HG03378 (cell line): ENCODE results near the gene ATF7.
"Not testable (repeated sequence)": the region's sequence is repeated elsewhere in the genome, so short reads cannot be mapped to it uniquely, and the experiment has no call there.

ENCODE experiments used
- ATAC-seq: cut with Tn5 transposase; IDR thresholded peaks from one replicate; pipeline ENCODE4 v1.9.1; 2021; ENCODE audit warnings: mild to moderate bottlenecking, moderate library complexity; ENCODE audit not compliant: unreplicated experiment

The ATF7 gene

DNA sequence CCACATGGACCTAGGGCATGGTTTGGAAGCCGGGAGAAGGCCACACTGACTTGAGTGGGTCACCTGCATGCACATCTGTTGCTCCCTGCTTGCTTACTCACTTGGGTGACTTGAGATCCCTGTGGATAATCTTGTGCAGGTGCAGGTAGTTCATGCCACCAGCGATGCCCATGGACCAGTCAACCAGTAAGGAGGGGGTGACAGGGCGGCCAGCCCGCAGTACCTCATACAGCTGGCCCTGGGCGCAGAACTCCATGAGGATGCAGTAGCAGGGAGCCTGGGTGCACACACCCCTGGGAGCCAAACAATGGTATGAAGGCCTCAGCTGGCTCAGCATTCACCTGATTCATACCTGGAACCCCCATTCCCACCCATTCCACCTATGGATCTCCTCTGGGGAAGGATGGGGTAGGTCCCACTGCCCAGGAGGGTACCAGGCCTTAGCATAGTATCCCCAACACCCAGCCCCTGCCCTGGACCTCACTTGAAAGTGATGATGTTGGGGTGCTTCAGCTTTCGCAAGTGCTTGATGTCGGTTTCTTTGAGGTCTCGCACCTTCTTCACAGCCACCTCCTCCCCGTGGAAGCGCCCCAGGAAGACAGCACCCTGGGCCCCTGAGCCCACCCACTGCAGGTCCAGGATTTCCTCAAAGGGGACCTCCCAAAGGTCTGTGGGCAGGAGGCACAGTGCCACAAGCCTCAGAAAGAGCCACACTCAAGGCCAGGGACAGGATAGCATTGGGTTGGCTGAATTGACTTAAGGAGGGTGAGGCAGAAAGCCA lies 140.0 kb downstream of the ATF7 start:
- ATAC-seq, result no peak

DNA sequence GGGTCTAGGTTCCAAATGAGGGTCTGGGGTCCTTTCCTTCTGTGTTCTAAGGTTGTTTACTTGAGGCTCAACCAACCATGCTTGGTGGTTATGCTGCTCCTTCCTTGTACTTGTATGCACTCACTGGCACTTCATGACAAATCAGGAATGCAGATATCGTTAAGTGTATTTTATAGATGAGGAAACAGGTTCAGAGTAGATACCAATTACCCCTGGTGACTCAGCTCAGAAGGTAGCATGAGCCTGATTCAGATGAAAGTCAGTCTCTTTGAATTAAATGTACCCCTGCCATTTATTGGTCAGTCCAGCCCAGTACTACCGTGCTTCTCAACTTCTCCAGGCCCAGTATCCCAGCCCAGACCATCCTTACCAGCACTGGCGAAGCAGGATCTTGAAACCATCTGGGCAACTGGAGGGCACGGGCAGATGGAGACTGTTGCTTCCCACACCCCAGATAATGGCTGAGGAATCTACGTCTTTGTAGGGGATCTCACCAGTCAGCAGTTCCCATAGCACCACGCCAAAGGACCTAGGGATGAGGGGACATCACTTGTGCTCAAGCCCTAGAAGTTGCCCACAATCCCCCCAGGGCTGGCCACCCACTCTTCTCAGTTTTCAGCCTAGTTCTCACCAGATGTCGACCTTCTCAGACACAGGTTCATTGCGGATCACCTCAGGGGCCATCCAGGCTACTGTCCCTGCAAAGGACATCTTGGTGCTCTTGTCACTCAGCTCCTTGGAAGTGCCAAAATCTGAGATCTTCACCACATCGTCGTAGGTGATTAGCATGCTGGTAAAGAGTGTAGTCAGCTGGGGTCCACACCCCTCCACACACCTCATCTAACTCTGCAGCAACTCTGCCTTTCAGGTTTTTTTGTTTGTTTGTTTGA lies 141.3 kb downstream of the ATF7 start:
- ATAC-seq, result no peak

DNA sequence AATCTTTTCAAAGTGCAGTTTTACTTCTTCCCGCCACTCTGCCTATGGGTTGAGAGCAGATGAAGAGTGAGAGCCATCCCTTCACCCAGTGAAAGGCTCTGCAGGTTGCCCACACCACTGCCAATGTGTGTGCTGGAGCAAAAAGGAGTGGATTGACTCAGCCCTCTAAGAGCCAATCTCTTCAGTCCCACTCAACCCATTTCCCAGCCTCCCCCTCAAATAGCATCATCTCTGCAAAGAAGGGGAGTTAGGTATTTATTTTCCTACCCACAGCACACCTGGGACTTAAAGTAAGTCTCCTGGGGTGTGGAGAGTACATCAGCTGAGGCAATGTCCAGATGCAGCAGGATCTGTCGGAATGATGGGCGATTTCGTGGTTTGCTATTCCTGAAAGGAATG lies 142.2 kb downstream of the ATF7 start:
- no peak for ATAC-seq

DNA sequence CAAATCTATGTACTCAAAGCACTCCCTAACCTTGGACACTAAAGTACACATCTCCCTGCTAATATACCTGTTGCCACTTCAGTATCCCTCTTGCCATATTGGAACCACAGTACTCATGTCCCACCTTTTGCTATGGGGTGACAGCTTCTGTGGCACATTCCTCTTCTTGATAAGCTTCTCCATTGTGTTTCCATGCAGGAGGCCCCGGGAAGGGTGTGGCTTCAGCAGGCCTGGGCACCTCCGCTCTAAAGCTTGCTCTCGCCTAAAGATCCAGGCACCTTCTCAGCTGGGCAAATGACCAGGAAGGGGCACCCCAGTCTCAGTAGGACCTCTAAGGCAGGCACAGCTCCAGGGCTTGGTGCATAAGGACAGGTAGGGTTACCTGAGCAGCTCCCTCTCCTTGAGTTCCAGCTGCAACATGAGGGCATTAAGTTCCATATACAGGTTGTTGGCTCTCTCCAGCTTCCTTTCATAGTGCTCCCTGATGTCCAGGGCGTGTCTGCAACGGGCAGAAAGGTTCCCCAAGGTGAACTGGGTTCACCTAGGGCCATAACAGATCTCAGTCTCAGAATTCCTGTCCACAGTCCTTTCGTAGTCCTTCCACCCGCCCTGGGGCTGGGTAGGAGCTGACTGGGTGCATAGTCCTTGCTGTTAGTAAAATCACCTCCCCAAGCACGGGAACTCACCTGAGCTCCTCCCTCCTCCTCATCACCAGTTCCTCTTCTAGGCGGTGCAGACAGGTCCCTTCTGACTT lies 142.8 kb downstream of the ATF7 start:
- ATAC-seq, result no peak

DNA sequence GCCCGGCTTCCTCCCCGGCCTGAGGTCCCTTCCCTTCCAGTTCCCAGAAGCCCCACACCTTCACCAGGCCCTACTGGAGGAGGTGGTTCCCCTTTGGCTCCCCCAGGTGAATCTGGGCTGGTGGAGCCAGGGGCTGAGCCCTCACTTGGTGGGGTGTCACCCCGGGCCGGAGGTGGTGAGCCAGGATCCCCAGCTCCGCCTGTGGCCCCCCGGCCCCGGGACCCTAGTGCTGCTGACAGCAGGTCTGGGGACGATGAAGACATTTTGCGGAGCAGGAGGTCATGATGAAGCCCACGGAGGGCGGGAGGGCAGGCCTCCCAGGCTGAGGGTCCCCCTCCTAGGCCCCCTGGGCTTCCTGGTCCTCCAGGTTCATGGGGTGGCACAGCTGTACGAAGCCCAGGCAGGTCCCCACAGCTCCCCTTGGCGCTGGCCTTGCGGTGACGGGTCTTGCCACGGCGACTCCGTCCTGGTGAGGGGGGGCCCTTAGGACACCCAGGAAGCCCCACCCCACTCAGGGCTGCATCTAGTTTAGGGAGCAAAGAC lies 143.5 kb downstream of the ATF7 start:
- ATAC-seq, result no peak

DNA sequence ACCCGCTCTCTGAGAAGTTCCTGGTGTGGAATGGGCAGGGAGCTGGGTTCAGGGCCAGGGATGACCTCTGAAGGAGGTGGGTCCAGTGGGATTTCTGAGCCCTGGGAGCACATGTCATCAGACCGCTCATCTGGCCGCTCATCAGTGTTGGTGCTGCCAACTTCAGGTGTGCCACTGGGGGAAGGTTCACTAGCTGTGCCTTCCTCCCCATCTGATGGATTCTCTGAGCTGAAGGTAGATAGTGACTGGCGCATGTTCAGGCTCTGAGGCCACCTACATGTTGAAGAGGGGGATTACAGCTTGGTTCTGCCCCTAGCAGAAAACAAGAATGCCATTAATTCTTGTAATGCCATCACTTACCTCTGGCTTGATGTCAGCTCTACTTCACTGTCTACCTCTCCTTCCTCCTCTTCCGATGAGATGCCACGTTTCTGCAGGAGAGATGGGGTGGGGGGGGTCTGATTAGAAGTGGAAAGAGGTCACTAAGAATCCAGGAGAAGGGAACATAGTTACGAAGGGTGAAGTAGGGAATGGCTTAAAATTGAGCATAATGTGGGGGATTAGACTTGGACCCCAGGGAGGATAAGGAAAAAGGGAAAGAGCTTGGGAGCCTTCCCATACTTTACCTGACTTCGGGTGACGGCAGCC lies 144.1 kb downstream of the ATF7 start:
- no peak for ATAC-seq

DNA sequence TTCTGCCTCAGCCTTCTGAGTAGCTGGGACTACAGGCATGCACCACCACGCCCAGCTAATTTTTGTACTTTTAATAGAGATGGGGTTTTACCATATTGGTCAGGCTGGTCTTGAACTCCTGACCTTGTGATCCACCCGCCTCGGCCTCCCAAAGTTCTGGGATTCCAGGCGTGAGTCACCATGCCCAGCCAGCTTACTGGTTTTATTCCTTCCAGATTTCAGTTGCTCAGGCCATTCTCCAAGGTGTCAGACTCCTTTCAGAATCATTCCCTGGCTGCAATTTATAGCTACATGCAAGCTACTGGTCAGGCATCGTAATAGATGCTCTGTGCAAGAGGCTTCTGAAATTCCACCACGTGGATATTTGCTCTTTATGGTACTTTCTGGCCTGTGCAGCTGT lies 144.7 kb downstream of the ATF7 start:
- ATAC-seq, result not testable (repeated sequence)

DNA sequence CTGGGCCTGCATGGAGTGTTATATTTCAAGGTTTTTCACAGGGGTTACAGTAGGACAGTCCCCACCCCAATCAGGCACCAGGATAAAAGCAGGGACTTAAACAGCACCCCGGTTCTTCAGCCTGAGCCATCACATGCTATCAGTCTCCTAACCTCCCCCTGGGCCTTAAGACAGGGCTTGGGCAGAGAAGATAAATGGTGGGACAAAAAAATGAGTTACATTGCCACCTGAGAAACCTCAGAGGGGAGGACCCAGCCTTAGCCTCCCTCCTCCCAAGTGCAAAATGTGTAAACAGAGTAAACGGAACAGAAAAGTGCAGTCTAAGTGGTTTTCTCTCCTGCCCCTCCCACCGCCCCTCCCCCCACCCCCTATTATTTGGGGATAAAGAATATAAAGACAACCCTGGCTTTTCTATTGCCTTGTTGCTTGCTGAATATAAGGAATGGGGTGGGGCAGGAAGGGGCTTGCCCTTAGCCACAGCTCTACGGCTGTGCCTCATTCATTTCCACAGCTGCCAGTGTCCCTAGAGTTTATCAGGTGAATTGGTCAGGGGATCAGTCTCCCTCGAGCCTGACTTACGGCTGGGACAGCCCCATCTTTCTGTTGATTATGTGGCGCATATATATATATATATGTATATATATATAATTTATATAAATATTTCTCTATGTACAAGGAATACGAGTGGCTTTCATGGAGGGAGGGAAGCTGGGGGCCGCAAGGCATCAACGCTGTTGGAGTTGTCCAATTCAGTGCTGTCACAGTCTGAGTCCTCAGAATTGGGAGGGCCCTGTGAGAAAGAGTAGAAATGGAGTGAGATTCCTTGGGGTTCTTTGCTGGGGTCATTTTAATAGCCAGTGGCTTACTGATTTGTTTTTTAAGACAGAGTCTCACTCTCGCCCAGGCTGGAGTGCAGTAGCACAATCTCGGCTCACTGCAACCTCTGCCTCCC lies 145.4 kb downstream of the ATF7 start:
- no peak for ATAC-seq

DNA sequence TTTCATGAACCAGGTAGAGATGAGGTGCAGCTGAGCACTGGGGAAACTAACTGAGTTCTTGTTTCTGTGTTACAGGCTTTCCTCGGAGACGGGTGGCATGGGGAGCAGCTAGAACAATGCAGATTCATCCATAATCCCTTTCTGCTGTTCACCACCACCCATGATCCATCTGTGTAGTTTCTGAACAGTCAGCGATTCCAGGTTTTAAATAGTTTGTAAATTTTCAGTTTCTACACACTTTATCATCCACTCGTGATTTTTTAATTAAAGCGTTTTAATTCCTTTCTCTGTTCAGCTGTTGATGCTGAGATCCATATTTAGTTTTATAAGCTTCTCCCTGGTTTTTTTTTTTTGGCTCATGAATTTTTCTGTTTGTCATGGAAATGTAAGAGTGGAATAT lies 146.9 kb downstream of the ATF7 start:
- ATAC-seq, result no peak

DNA sequence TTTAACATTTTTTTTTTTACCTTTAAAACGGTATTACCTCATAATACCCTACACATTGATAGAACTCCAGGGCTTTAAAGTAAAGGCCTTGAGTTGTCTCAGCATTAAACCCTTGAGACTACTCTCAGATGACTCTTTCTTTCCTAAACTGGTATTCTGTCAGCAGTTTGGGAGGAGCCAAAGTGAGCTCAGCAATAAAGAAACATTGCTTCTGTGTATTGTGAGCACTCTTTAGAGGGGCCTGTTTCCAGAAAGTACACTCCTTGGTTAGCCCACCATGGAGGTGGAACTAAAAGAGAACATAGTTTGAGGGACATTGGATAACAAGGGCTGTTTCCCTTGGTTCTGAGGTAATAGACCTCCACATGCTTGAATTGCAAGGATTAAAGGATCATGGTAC lies 147.3 kb downstream of the ATF7 start:
- ATAC-seq, result no peak

DNA sequence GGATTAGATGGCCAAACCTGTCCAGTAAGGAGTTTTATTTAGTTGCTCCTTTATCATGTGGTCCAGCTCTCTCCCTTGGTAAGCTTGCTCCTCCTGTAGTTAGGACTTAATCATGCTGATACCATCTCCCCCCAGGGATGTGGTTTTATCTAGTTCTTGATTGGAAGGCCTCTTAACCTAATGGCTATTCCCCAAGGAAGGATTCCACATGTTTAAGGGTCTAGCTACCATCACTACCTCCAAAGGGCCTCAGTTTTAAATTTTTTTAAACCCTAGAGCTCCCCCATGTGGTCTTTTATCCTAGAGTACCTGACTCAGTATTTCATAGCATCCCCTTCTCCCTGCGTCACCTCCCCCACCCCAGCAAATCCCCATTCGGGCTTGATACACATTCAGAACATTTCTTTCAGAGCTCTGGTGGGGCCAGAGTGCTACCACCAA lies 149.4 kb downstream of the ATF7 start:
- no peak for ATAC-seq

DNA sequence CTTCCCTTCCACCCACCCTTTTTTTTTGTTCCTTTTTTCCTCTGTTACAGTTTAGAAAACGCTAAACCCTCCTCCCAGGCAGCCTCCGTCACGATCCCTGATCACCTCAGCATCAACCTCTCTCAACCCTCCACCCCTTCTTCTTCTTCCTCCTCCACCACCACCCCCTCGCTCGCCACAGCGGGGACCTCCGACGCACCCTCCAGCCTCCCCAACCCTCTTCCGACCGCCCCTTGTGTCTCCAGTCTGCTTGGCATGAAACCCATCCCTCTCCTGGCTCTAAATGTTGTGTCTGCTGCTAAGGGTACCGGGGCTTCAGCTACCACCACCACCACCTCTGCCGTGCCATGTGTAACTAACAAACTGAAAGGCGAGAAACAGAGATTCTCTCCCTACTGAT lies 151.4 kb downstream of the ATF7 start:
- ATAC-seq, result no peak

DNA sequence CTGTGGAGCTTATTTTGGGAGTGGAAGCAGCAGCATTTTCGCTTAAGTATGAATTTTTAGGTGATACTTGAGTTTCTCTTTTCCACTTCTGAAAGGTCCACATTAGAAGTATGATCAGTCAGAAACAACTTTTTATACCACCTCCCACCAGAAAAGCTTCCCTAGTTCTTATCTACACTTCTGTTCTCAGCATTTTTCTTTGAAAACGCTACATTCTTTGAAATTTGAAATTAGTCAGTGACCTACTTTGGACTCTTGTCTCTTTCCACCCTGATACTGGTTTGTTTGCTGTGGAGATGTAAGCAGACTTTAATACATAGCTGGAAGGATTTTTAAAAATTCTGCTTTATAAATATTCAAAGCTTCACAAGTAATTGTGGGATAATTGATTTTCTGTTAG lies 152.1 kb downstream of the ATF7 start:
- ATAC-seq, result no peak

DNA sequence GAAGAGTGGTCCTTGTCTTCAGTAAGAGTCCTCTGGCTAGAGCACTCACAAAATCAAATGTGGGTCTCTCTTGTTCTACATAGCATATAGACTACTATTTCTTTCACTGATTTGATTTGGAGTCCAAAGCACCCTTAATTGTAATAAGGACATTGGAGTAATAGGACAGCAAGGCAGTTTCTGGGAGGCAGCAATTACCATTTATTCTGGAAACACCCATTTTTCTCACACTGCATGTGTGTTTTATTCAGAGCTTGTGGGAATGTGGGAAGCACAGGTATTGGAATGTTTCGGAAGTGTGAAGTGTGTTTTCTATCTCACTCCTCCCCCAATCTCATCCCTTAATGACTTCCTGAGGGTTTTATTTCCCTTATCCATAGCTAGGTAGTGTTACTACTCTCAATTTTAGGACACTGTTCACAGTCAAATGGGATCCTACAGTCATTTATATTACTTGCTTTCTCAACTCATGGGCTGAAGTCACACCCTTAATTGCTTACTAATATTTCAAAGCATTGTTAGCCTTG lies 154.1 kb downstream of the ATF7 start:
- no peak for ATAC-seq

DNA sequence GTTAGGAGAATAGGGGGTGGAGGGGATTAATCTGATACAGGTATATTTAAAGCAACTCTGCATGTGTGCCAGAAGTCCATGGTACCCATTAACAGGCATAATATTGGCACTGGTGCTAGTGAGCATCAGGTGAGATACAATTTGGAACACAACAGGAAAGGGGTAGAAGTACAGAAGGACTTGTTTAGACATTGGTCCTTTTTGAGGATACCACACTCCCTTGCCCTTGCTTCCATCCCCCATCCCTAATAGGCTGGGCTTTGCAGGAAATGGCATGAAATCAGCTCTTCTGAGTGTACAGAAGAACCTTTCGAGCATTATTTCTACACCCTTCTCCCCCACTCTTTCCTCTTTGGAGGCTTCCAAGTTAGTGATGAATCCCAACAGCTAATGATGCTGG lies 157.9 kb downstream of the ATF7 start:
- ATAC-seq, result no peak

DNA sequence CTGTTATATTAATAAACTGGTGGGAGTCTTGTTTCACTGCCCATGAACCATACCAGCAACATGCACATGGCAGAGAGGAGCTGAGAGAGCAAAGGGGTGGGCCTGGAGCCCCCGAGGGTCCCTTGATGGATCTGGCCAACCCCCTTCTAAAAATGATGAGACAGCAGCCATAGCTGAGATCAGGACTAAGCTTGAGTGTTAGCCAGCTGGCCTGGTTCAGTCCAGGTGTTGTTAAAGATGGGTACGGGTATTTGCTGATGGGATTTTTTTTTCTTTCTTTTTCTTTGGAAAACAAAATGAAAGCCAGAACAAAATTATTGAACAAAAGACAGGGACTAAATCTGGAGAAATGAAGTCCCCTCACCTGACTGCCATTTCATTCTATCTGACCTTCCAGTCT lies 158.3 kb downstream of the ATF7 start:
- no peak for ATAC-seq

DNA sequence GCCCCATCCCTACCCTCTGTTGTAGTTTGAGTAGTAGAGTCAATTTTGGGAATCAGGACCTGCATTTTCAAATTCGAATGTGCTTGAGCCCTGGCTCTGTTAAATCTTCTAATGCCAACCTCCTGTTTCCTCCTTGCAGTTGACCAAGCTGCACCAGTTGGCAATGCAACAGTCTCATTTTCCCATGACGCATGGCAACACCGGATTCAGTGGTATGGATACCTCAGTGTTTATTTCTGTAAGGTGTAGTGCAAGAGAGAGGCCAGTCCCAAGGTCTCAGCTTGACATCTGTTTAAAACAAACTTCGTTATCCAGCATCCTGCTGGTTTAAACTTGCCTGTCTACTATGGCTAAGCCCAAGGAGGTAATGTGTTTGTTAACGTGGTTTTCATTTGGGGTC lies 159.1 kb downstream of the ATF7 start:
- no peak for ATAC-seq

DNA sequence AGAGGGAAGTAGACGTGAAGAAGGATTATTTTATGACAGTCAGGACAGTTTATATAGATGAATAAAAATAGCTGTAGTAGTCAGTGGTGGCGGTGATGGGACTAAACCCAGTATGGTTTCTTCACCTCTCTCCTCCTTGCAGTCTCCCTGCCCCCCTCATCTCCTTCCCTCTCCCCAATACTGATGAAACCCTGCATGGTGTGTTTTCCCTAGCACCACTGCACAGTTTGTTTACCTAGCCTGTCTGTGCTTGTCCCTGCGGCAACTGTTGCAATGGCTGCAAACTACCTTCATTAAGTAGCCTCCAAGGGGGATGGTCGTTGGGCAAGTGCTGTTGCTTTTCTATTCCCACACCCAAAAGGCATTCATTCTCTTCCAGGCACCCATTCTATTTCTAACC lies 159.5 kb downstream of the ATF7 start:
- no peak for ATAC-seq

DNA sequence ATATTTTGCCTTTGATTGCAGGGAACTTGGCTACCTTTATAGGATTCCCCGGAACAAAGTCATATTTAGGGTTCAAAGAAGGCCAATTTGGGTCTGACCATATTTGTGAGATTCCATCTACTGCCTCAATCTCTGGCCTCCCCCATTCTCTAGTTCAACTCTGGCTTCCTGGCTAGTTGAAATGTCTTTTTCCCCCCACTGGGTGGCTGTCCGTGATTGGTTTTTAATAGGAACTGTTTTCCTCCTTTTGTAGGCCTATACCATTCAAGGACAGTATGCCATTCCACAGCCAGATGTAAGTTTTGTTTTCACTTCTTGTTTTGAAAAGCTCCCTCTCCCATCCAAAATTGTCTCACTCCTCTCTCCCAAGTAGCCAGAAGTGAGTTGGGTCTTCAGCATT lies 160.5 kb downstream of the ATF7 start:
- ATAC-seq, result no peak
